Measurements from ENCODE around the gene IGSF8. TPM values are rescaled to one million over a fixed set of nuclear protein-coding genes. Genes with fewer than 3 reads are reported as not detected.
A peak's percentile ranks its signal among the peaks of the same experiment; 100 is the strongest.

IGSF8 gene
- total and polyA plus RNA-seq, 8 donors: 27.5 to 38.3 (median 31.7) TPM

- Histone ChIP-seq H3K27me3 (peaks cover 42 to 89% of the 10 kb centered on the region in 2 donors), H3K36me3 (no peaks in the 10 kb centered on the region), H3K4me1 (peaks cover 5 to 17% of the 10 kb centered on the region in 2 donors), H3K4me3 (no peak overlapping the region), H3K9me3 (no peaks in the 10 kb centered on the region), H3K27ac (no peak overlapping the region)
- TF ChIP-seq, protein P1, sequence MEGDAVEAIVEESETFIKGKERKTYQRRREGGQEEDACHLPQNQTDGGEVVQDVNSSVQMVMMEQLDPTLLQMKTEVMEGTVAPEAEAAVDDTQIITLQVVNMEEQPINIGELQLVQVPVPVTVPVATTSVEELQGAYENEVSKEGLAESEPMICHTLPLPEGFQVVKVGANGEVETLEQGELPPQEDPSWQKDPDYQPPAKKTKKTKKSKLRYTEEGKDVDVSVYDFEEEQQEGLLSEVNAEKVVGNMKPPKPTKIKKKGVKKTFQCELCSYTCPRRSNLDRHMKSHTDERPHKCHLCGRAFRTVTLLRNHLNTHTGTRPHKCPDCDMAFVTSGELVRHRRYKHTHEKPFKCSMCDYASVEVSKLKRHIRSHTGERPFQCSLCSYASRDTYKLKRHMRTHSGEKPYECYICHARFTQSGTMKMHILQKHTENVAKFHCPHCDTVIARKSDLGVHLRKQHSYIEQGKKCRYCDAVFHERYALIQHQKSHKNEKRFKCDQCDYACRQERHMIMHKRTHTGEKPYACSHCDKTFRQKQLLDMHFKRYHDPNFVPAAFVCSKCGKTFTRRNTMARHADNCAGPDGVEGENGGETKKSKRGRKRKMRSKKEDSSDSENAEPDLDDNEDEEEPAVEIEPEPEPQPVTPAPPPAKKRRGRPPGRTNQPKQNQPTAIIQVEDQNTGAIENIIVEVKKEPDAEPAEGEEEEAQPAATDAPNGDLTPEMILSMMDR (IDR thresholded peaks at IDR 0.05): no peak
- intact Hi-C loops (cut with DNase I): no loop called here
- DNase-seq: no peak
- no peak for ATAC-seq
Measured at GRCh38 chr1:160080381-160081100, 17.9 kb downstream of the IGSF8 start.

- no peak for ATAC-seq
- Histone ChIP-seq H3K4me1 (peaks cover 5 to 19% of the 10 kb centered on the region in 2 donors), H3K36me3 (no peaks in the 10 kb centered on the region), H3K27ac (no peak overlapping the region), H3K9me3 (no peaks in the 10 kb centered on the region), H3K27me3 (peaks cover 42 to 87% of the 10 kb centered on the region in 2 donors), H3K4me3 (no peak overlapping the region)
- no peak for DNase-seq
- intact Hi-C loops (cut with DNase I): no loop called here
- TF ChIP-seq, protein P1 (IDR thresholded peaks at IDR 0.05): no peak
Measured at GRCh38 chr1:160079448-160079847, 19.0 kb downstream of the IGSF8 start.

DNA sequence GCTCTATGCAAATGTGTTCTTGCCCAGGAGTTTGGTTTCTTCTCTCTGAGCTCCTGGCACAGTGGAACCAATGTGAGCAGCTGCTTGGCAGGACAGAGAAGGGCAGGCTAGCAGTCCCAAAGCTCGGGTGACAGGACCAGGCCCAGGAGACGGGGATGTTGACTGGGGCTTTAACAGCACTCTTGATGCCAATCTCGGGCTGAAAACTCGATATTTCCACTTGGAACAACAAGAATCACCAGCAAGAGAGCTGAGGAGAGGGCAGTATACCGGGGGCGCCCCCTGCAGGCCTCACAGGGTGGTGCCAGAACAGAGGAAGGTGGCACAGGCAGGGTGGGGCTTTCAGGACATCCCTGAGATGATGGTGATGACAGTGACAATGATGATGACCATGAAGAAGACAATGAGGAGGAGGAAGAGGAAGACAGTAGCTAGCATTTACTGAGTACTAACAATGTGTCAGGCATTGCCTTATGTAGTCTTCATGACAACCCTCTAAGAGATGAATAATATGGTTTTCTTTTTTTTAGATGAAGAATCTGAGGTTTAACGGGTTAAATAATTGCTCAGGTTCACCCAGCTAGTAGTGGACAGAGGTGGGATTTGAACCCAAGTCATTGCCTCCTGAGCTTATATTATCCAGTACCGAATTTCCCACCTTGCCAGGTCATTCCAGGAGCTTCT is 19.8 kb downstream of the IGSF8 start:
- H3K4me1 ChIP-seq: peaks cover 0 to 11% of the 10 kb centered on the region in 2 donors
- H3K36me3 ChIP-seq: no peaks in the 10 kb centered on the region
- H3K4me3 ChIP-seq: no peak overlapping the region
- H3K27me3 ChIP-seq: peaks cover 35 to 79% of the 10 kb centered on the region in 2 donors
- peak; percentile 90 for ATAC-seq
- no peaks in the 10 kb centered on the region for H3K9me3 ChIP-seq
- intact Hi-C loops (cut with DNase I): no loop called here
- DNase-seq: no peak
- TF ChIP-seq, protein P1 (IDR thresholded peaks at IDR 0.05): peak; percentile 69 to 76
- no peak overlapping the region for H3K27ac ChIP-seq

DNA sequence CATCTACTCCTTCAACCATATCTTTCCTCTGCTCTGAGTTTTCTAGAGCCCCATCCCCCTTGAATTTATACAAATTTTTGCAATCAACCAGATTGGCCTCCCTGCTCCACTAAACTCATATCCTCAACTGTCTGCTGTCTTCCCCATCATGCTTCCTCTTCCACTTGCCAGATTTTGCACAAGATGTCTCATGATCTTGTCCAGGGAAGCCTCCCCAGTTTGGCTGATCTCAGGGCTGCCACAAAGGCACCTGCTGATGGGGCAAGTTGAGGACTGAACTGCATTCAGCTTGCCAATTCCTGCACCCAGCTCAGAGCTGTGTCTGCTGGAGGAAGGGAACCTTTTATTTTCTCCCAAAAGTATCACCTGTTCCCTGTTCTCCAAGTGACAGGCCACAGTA is 20.9 kb downstream of the IGSF8 start:
- intact Hi-C loops (cut with DNase I): no loop called here
- H3K4me1 ChIP-seq: peaks cover 0 to 11% of the 10 kb centered on the region in 2 donors

GRCh38 chr1:160076295-160076694 is 22.1 kb downstream of the IGSF8 start:
- Histone ChIP-seq H3K4me3 (no peak overlapping the region), H3K4me1 (peaks cover 0 to 11% of the 10 kb centered on the region in 2 donors), H3K27me3 (peaks cover 21 to 64% of the 10 kb centered on the region in 2 donors), H3K9me3 (no peaks in the 10 kb centered on the region), H3K36me3 (no peaks in the 10 kb centered on the region), H3K27ac (peak overlapping the region in 1 of 2 donors; percentile 1)
- ATAC-seq: no peak
- DNase-seq: no peak
- intact Hi-C loops (cut with DNase I): no loop called here
- TF ChIP-seq, protein P1 (IDR thresholded peaks at IDR 0.05): no peak

More for the DNA sequence above, 20.9 kb downstream of the IGSF8 start:
- DNase-seq (no peak), ATAC-seq (peak; percentile 29)
- peaks cover 27 to 68% of the 10 kb centered on the region in 2 donors for H3K27me3 ChIP-seq
- peak overlapping the region in 1 of 2 donors; percentile 33 for H3K27ac ChIP-seq
- no peaks in the 10 kb centered on the region for H3K36me3 ChIP-seq
- H3K9me3 ChIP-seq: no peaks in the 10 kb centered on the region
- H3K4me3 ChIP-seq: no peak overlapping the region
- TF ChIP-seq, protein P1 (IDR thresholded peaks at IDR 0.05): no peak

All from left lung (tissue), 10 donors.